ENCODE measurements around the gene ZDHHC9. TPM values are rescaled to one million over a fixed set of nuclear protein-coding genes. Genes with fewer than 3 reads are reported as not detected.

Gene ZDHHC9
- total and polyA plus RNA-seq, 2 of the 4 experiments (the other 2 are of a cell fraction): 17.7 to 28.4 TPM

Small RNA genes within 50 kb of the gene (microRNA-seq; reads per million reads assigned to microRNA genes)
- not detected for gene RF00017 (ENCODE audit: insufficient read depth, insufficient read length)

Small RNA genes within 50 kb of the gene (small RNA-seq; reads per million reads assigned to genes)
- gene RF00017: 0 reads per million in 5 experiments

Other genes with a start within 250 kb of the ZDHHC9 start
- under 0.01 and 0.18 TPM in 2 replicates for gene APLN, start 188.9 kb downstream of the ZDHHC9 start, total RNA-seq (2012; rRNA removed)
- 0.67 and 0.72 TPM in 2 replicates for gene APLN, start 188.9 kb downstream of the ZDHHC9 start, polyA plus RNA-seq (2012; rRNA removed)
- gene XPNPEP2, start 104.9 kb downstream of the ZDHHC9 start, total RNA-seq (2012; rRNA removed): under 0.01 TPM in 1 of 2 replicates, not detected in the other
- 0.07 TPM in 1 of 2 replicates, not detected in the other for gene XPNPEP2, start 104.9 kb downstream of the ZDHHC9 start, polyA plus RNA-seq (2012; rRNA removed)
- gene SASH3, start 63.9 kb downstream of the ZDHHC9 start, total RNA-seq (2012; rRNA removed): not detected in 2 replicates
- gene SASH3, start 63.9 kb downstream of the ZDHHC9 start, polyA plus RNA-seq (2012; rRNA removed): not detected in 2 replicates
- gene UTP14A, start 62.3 kb upstream of the ZDHHC9 start, total RNA-seq (2012; rRNA removed): 15.2 and 25.3 TPM in 2 replicates
- gene UTP14A, start 62.3 kb upstream of the ZDHHC9 start, polyA plus RNA-seq (2012; rRNA removed): 11.7 and 13.8 TPM in 2 replicates
- gene BCORL1, start 138.7 kb upstream of the ZDHHC9 start, total RNA-seq (2012; rRNA removed): 0.28 and 0.54 TPM in 2 replicates
- gene BCORL1, start 138.7 kb upstream of the ZDHHC9 start, polyA plus RNA-seq (2012; rRNA removed): 1.6 and 2.1 TPM in 2 replicates

Measured in IMR-90 (cell line).